Esophagus squamous epithelium (tissue), 4 donors: ENCODE results near the gene SPATA13.

Source experiments
- CTCF ChIP-seq, 6 experiments: fragments of 450-650 bp in 4 of 6; fragments of 200-600 bp in 2 of 6; sonication (generic) in 2 of 6; IDR thresholded peaks; one replicate each; pipeline ENCODE4 v1.5.1; 2016 to 2019; ENCODE audit warnings: antibody characterized with exemption in 6 of 6, mild to moderate bottlenecking in 4 of 6, moderate library complexity in 4 of 6
- POLR2A ChIP-seq, 4 donors: fragments of 450-650 bp; IDR thresholded peaks; one replicate each; pipeline ENCODE4 v1.6.1; 2017; ENCODE audit warnings: antibody characterized with exemption in 4 of 4, mild to moderate bottlenecking in 4 of 4, moderate library complexity in 3 of 4

- TF ChIP-seq CTCF (IDR thresholded peaks at IDR 0.05) (no peak), POLR2A (IDR thresholded peaks at IDR 0.05) (no peak)
Measured at GRCh38 chr13:24182703-24183081, 22.2 kb downstream of the SPATA13 start.
